HEK293T (cell line): ENCODE results near the gene GUCY1A1.

Experiments
- ARNT ChIP-seq: fragments of 450-650 bp; IDR thresholded peaks from 2 replicates; pipeline ENCODE4 v1.6.1; 2017; ENCODE audit warnings: mild to moderate bottlenecking
- BHLHE40 ChIP-seq: fragments of 450-650 bp; IDR thresholded peaks from 2 replicates; pipeline ENCODE4 v1.6.1; 2016; ENCODE audit warnings: mild to moderate bottlenecking, moderate library complexity, borderline replicate concordance
- ELF4 ChIP-seq: fragments of 450-650 bp; IDR thresholded peaks from 2 replicates; pipeline ENCODE4 v1.6.1; 2017; ENCODE audit warnings: antibody characterized with exemption
- FOXM1 ChIP-seq: fragments of 450-650 bp; IDR thresholded peaks from 2 replicates; pipeline ENCODE4 v1.6.1; 2017; ENCODE audit warnings: mild to moderate bottlenecking, borderline replicate concordance
- HDGF ChIP-seq: fragments of 450-650 bp; IDR thresholded peaks from 2 replicates; pipeline ENCODE4 v1.6.1; 2017; ENCODE audit warnings: antibody characterized with exemption, borderline replicate concordance
- SP1 ChIP-seq: fragments of 450-650 bp; IDR thresholded peaks from 2 replicates; pipeline ENCODE4 v1.6.1; 2017
- SUZ12 ChIP-seq: fragments of 450-650 bp; IDR thresholded peaks from 2 replicates; pipeline ENCODE4 v1.6.1; 2016; ENCODE audit warnings: mild to moderate bottlenecking
- TARDBP ChIP-seq: fragments of 450-650 bp; IDR thresholded peaks from 2 replicates; pipeline ENCODE4 v1.6.1; 2016
- TF ChIP-seq, protein P1 (sequence below): fragments of 450-650 bp; IDR thresholded peaks from 2 replicates; pipeline ENCODE4 v1.6.1; 2016

DNA sequence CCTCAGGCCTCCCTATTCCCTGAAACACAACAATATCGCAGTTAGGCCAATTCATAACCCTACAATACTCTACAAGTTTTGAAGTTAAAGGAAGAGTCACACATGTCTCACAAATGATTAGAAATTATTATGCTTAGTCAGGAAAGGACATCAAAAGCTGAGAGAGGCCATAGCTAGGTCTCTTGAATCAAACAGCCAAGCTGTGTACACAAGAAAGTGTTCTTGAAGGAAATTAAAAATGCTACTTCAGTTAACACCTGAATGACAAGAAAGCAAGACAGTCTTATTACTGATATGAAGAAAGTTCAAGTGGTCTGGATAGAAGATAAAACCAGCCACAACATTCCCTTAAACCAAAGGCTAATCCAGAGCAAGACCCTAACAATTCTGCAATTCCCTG is 23.6 kb upstream of the GUCY1A1 start:
- no peak for TF ChIP-seq ELF4
- TF ChIP-seq TARDBP: no peak
- no peak for TF ChIP-seq SUZ12
- TF ChIP-seq, protein P1, sequence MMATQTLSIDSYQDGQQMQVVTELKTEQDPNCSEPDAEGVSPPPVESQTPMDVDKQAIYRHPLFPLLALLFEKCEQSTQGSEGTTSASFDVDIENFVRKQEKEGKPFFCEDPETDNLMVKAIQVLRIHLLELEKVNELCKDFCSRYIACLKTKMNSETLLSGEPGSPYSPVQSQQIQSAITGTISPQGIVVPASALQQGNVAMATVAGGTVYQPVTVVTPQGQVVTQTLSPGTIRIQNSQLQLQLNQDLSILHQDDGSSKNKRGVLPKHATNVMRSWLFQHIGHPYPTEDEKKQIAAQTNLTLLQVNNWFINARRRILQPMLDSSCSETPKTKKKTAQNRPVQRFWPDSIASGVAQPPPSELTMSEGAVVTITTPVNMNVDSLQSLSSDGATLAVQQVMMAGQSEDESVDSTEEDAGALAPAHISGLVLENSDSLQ: no peak
- no peak for TF ChIP-seq SP1
- TF ChIP-seq ARNT: no peak
- TF ChIP-seq HDGF: no peak
- TF ChIP-seq BHLHE40: no peak
- TF ChIP-seq FOXM1: no peak
